H9 (cell line): Measurements from ENCODE around the gene WDR5. TPM values are rescaled to one million over a fixed set of nuclear protein-coding genes. Genes with fewer than 3 reads are reported as not detected.

Experiments used
- DNase-seq: peaks from one replicate; pipeline ENCODE4 v3.0.0-alpha.2; 2017
- H2AFZ ChIP-seq: one replicate; pipeline ENCODE4 v1.6.1; 2013; ENCODE audit warnings: mild to moderate bottlenecking, low read length, control low read depth, moderate library complexity
- H2AK5ac ChIP-seq: 2 replicates; pipeline ENCODE4 v1.6.1; 2013; ENCODE audit warnings: low read length, control low read depth, mixed read lengths; ENCODE audit not compliant: insufficient read length
- H2BK120ac ChIP-seq: one replicate; pipeline ENCODE4 v1.6.1; 2013; ENCODE audit warnings: low read depth, mild to moderate bottlenecking, low read length, control low read depth, inconsistent platforms; ENCODE audit not compliant: poor library complexity, severe bottlenecking
- H2BK12ac ChIP-seq: 2 replicates; pipeline ENCODE4 v1.6.1; 2013; ENCODE audit warnings: low read length, control low read depth, mixed read lengths, low read depth; ENCODE audit not compliant: insufficient read length
- H2BK15ac ChIP-seq: 2 replicates; pipeline ENCODE4 v1.6.1; 2013; ENCODE audit warnings: low read depth, low read length, control low read depth
- H2BK20ac ChIP-seq: one replicate; pipeline ENCODE4 v1.6.1; 2013; ENCODE audit warnings: low read depth, mild to moderate bottlenecking, low read length, control low read depth, inconsistent platforms; ENCODE audit not compliant: poor library complexity, severe bottlenecking
- H2BK5ac ChIP-seq: 2 replicates; pipeline ENCODE4 v1.6.1; 2013; ENCODE audit warnings: low read length, control low read depth, mixed read lengths; ENCODE audit not compliant: insufficient read length
- H3K14ac ChIP-seq: 2 replicates; pipeline ENCODE4 v1.6.1; 2013; ENCODE audit warnings: low read length, control low read depth; ENCODE audit not compliant: insufficient read depth
- H3K18ac ChIP-seq: 2 replicates; pipeline ENCODE4 v1.6.1; 2013; ENCODE audit warnings: low read depth, mild to moderate bottlenecking, mixed read lengths, low read length, control low read depth; ENCODE audit not compliant: insufficient read length
- H3K23ac ChIP-seq: 2 replicates; pipeline ENCODE4 v1.6.1; 2013; ENCODE audit warnings: low read length, control low read depth, mixed read lengths, low read depth; ENCODE audit not compliant: insufficient read length
- H3K23me2 ChIP-seq: 2 replicates; pipeline ENCODE4 v1.6.1; 2013; ENCODE audit warnings: low read depth, mild to moderate bottlenecking, mixed read lengths, low read length, control low read depth; ENCODE audit not compliant: insufficient read length, poor library complexity, severe bottlenecking
- H3K27ac ChIP-seq: 2 replicates; pipeline ENCODE4 v1.5.1; 2013; ENCODE audit warnings: low read length, control low read depth, mixed read lengths, low read depth; ENCODE audit not compliant: insufficient read length
- H3K27me3 ChIP-seq: 2 replicates; pipeline ENCODE4 v1.6.1; 2013; ENCODE audit warnings: low read length, control low read depth, inconsistent platforms; ENCODE audit not compliant: insufficient read depth
- H3K4ac ChIP-seq: 2 replicates; pipeline ENCODE4 v1.6.1; 2013; ENCODE audit warnings: low read depth, mild to moderate bottlenecking, control low read depth, inconsistent platforms, low read length, moderate library complexity
- H3K4me1 ChIP-seq: 2 replicates; pipeline ENCODE4 v1.6.1; 2013; ENCODE audit warnings: low read length, control low read depth, inconsistent platforms; ENCODE audit not compliant: insufficient read depth
- H3K4me2 ChIP-seq: 2 replicates; pipeline ENCODE4 v1.6.1; 2013; ENCODE audit warnings: low read length, control low read depth, mixed read lengths; ENCODE audit not compliant: insufficient read length, insufficient read depth
- H3K56ac ChIP-seq: 2 replicates; pipeline ENCODE4 v1.6.1; 2013; ENCODE audit warnings: low read depth, mild to moderate bottlenecking, mixed read lengths, low read length, control low read depth; ENCODE audit not compliant: insufficient read length
- H3K79me1 ChIP-seq: 2 replicates; pipeline ENCODE4 v1.6.1; 2013; ENCODE audit warnings: low read depth, mild to moderate bottlenecking, moderate library complexity, low read length, control low read depth, inconsistent platforms; ENCODE audit not compliant: insufficient read depth, poor library complexity, severe bottlenecking
- H3K79me2 ChIP-seq: 2 replicates; pipeline ENCODE4 v1.6.1; 2013; ENCODE audit warnings: low read length, control low read depth, inconsistent platforms; ENCODE audit not compliant: insufficient read depth
- H3K9ac ChIP-seq: 2 replicates; pipeline ENCODE4 v1.6.1; 2013; ENCODE audit warnings: low read length, control low read depth, mixed read lengths; ENCODE audit not compliant: insufficient read length; ENCODE audit errors: extremely low read depth
- H3K9me3 ChIP-seq: one replicate; pipeline ENCODE4 v1.6.1; 2013; ENCODE audit warnings: low read depth, low read length, inconsistent platforms; ENCODE audit not compliant: control insufficient read depth
- H3T11ph ChIP-seq: one replicate; pipeline ENCODE4 v1.6.1; 2013; ENCODE audit warnings: mild to moderate bottlenecking, low read length, control low read depth, inconsistent platforms
- H4K20me1 ChIP-seq: one replicate; pipeline ENCODE4 v1.6.1; 2013; ENCODE audit not compliant: control insufficient read depth, insufficient read length, insufficient read depth
- H4K5ac ChIP-seq: 2 replicates; pipeline ENCODE4 v1.6.1; 2013; ENCODE audit warnings: low read depth, mild to moderate bottlenecking, mixed read lengths, low read length, control low read depth; ENCODE audit not compliant: insufficient read length
- H4K8ac ChIP-seq: replicated peaks from 2 replicates; pipeline ENCODE4 v1.6.1; 2013; ENCODE audit warnings: low read length, control low read depth, mixed read lengths, low read depth; ENCODE audit not compliant: insufficient read length
- H4K91ac ChIP-seq: 2 replicates; pipeline ENCODE4 v1.6.1; 2013; ENCODE audit warnings: low read depth, mild to moderate bottlenecking, moderate library complexity, mixed read lengths, low read length, control low read depth; ENCODE audit not compliant: insufficient read length
- H3K27ac Mint-ChIP-seq, 3 experiments: 2 replicates in 2 of 3; 3 replicates in 1 of 3; pipeline ENCODE4 v1.8.0; 2020 to 2021; ENCODE audit warnings: mixed read lengths in 3 of 3, mild to moderate bottlenecking in 1 of 3, moderate library complexity in 1 of 3
- H3K27me3 Mint-ChIP-seq: 2 replicates; pipeline ENCODE4 v1.8.0; 2021; ENCODE audit warnings: low read depth, mild to moderate bottlenecking, moderate library complexity, mixed read lengths
- H3K36me3 Mint-ChIP-seq, 3 experiments: 2 replicates in 2 of 3; 3 replicates in 1 of 3; pipeline ENCODE4 v1.8.0; 2020 to 2021; ENCODE audit warnings: low read depth in 3 of 3, mixed read lengths in 3 of 3; ENCODE audit not compliant: insufficient read depth in 1 of 3
- H3K4me1 Mint-ChIP-seq, 2 experiments: 2 replicates each; pipeline ENCODE4 v1.8.0; 2020; ENCODE audit warnings: mixed read lengths in 2 of 2
- H3K4me3 Mint-ChIP-seq, 2 experiments: 2 replicates in 1 of 2; 3 replicates in 1 of 2; pipeline ENCODE4 v1.8.0; 2020 to 2021; ENCODE audit warnings: mild to moderate bottlenecking in 2 of 2, mixed read lengths in 2 of 2, moderate library complexity in 1 of 2
- H3K9me3 Mint-ChIP-seq, 2 experiments: 2 replicates in 1 of 2; 3 replicates in 1 of 2; pipeline ENCODE4 v1.8.0; 2020; ENCODE audit warnings: mild to moderate bottlenecking in 2 of 2, mixed read lengths in 2 of 2, moderate library complexity in 1 of 2
- WGBS: extraction: QIAGEN DNeasy Blood & Tissue Kit; methylation state at CpG from one replicate; pipeline ENCODE4 v1.1.7; 2013; ENCODE audit warnings: missing lambda C conversion rate, low lambda C conversion rate, mixed read lengths; ENCODE audit not compliant: insufficient read length; ENCODE audit errors: extremely low coverage; 5-methylcytosine and 5-hydroxymethylcytosine counted together
- total RNA-seq: library from RNA; stranded (reverse); gene quantifications from 2 replicates; pipeline ENCODE4 v1.2.1, GENCODE V29; 2021
- TF ChIP-seq, protein P1 (sequence below): fragments of 200-600 bp; sonication (generic); conservative IDR thresholded peaks from 3 replicates; pipeline ENCODE4 v1.8.0; 2021; ENCODE audit warnings: antibody characterized with exemption, mild to moderate bottlenecking

The WDR5 gene
- total RNA-seq, 1 experiment from 2014 or later, result 72.3 TPM

DNA sequence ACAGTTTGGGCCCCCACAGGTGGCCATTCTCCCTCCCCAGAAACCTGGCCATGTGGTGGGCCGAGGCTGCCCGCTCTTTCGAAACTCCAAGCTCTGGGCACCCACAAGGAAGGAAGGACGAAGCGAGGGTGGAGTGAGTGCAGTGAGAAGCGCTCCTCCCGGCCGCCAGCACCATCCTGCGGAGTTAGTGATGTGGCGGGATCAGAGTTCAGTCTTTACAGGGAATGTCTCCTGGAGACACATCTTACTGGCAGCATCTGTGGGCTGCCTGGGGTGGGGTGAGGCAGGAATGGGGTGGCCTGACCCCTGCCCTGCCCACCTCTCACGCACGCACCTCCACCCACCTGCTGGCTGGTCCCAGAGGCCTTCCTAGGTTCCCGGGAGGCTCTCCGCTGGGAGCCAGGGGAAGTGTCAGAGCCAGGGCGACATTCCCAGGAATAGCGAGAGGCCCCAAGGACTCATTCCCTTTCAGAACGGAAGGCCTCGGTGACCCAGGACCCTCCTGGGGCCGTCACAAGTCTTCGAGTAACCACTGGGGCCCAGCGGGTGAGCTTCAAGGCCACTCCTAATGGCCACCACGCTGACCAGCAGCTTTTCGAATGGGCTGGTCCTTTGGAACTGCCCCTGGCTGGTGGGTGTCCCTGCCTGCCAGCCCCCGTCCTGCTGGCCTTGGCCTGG, 34.0 kb downstream of the WDR5 start:
- Histone ChIP-seq H4K5ac (no peak overlapping the region), H3K27ac (no peak overlapping the region), H2BK120ac (no peak overlapping the region), H2BK20ac (no peak overlapping the region), H4K91ac (no peak overlapping the region), H2BK12ac (no peak overlapping the region), H4K8ac (no peak overlapping the region), H3T11ph (no peak overlapping the region), H4K20me1 (no peaks in the 10 kb centered on the region), H3K9me3 (no peaks in the 10 kb centered on the region), H3K79me1 (no peaks in the 10 kb centered on the region), H3K23ac (no peak overlapping the region), H3K4me1 (peaks cover 3% of the 10 kb centered on the region; the same call in 1 of the 2 replicates), H3K4ac (no peak overlapping the region), H2BK15ac (no peak overlapping the region), H3K18ac (no peak overlapping the region), H2BK5ac (no peak overlapping the region), H3K79me2 (no peaks in the 10 kb centered on the region), H3K56ac (no peak overlapping the region), H2AFZ (no peak overlapping the region), H3K4me2 (no peak overlapping the region), H3K9ac (no peak overlapping the region), H2AK5ac (no peak overlapping the region), H3K23me2 (no peaks in the 10 kb centered on the region), H3K14ac (no peak overlapping the region), H3K27me3 (no peaks in the 10 kb centered on the region)
- H3K36me3 Mint-ChIP-seq, result peaks cover 8 to 13% (median 9%) of the 10 kb centered on the region in 3 experiments
- H3K9me3 Mint-ChIP-seq, result peaks cover 18 to 19% of the 10 kb centered on the region in 2 experiments
- H3K4me1 Mint-ChIP-seq, result peaks cover under 1 to 2% of the 10 kb centered on the region in 2 experiments; a peak in 2 of 4 replicates
- TF ChIP-seq, protein P1, sequence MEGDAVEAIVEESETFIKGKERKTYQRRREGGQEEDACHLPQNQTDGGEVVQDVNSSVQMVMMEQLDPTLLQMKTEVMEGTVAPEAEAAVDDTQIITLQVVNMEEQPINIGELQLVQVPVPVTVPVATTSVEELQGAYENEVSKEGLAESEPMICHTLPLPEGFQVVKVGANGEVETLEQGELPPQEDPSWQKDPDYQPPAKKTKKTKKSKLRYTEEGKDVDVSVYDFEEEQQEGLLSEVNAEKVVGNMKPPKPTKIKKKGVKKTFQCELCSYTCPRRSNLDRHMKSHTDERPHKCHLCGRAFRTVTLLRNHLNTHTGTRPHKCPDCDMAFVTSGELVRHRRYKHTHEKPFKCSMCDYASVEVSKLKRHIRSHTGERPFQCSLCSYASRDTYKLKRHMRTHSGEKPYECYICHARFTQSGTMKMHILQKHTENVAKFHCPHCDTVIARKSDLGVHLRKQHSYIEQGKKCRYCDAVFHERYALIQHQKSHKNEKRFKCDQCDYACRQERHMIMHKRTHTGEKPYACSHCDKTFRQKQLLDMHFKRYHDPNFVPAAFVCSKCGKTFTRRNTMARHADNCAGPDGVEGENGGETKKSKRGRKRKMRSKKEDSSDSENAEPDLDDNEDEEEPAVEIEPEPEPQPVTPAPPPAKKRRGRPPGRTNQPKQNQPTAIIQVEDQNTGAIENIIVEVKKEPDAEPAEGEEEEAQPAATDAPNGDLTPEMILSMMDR, result no peak
- H3K4me3 Mint-ChIP-seq, result peak overlapping the region in 1 of 2 experiments; percentile 40; a peak in 1 of 5 replicates
- no peak for DNase-seq
- peaks cover 3% of the 10 kb centered on the region; the same call in 1 of the 2 replicates for H3K27me3 Mint-ChIP-seq
- no CpG with 5 or more reads among the region's 24 CpGs for WGBS
- H3K27ac Mint-ChIP-seq, result peak overlapping the region in 1 of 3 experiments; percentile 70; a peak in 1 of 7 replicates
